Ascending aorta (tissue), 2 donors: ENCODE results near the gene NOTCH2. TPM values are rescaled to one million over a fixed set of nuclear protein-coding genes. Genes with fewer than 3 reads are reported as not detected.

Experiments used
- DNase-seq, 2 donors: peaks; one replicate each; pipeline ENCODE4 v3.0.0-alpha.2; 2019; ENCODE audit warnings: low spot score in 2 of 2
- H3K27ac ChIP-seq, 2 donors: fragments of 200-600 bp; sonication (generic); one replicate each; pipeline ENCODE4 v1.5.1; 2016 to 2017; ENCODE audit warnings: mild to moderate bottlenecking in 1 of 2
- H3K27me3 ChIP-seq: fragments of 200-600 bp; sonication (generic); one replicate; pipeline ENCODE4 v1.5.1; 2017
- H3K36me3 ChIP-seq, 2 donors: fragments of 200-600 bp; sonication (generic); one replicate each; pipeline ENCODE4 v1.5.1; 2016
- H3K4me1 ChIP-seq, 2 donors: fragments of 200-600 bp; sonication (generic); one replicate each; pipeline ENCODE4 v1.5.1; 2016 to 2017; ENCODE audit warnings: mild to moderate bottlenecking in 1 of 2
- H3K4me3 ChIP-seq, 2 donors: fragments of 200-600 bp; sonication (generic); one replicate each; pipeline ENCODE4 v1.5.1; 2016 to 2017; ENCODE audit warnings: mild to moderate bottlenecking in 1 of 2
- H3K9me3 ChIP-seq, 2 donors: fragments of 200-600 bp; sonication (generic); one replicate each; pipeline ENCODE4 v1.5.1; 2016
- intact Hi-C: fragments of 100-400 bp; cut with DNase I; formaldehyde crosslinking; loops from one replicate; pipeline ENCODE4 v1.15.1; 2023
- total RNA-seq: library from RNA; depleted of rRNA; stranded (reverse); fragments of >200 nt; gene quantifications from one replicate; pipeline ENCODE4 v1.1.0, GENCODE V29; 2016
- TF ChIP-seq, protein P1 (sequence below), 3 experiments: fragments of 200-600 bp in 2 of 3; fragments of 450-650 bp in 1 of 3; sonication (generic) in 2 of 3; IDR thresholded peaks; one replicate each; pipeline ENCODE4 v1.5.1; 2016 to 2019; ENCODE audit warnings: antibody characterized with exemption in 3 of 3, mild to moderate bottlenecking in 1 of 3, moderate library complexity in 1 of 3

Gene NOTCH2
- total RNA-seq, 1 donor from 2014 or later: 80.4 TPM

- no peaks in the 10 kb centered on the region for H3K4me1 ChIP-seq
- no peak overlapping the region for H3K27ac ChIP-seq
- H3K36me3 ChIP-seq: no peaks in the 10 kb centered on the region
- peaks cover 0 to 4% of the 10 kb centered on the region in 2 donors for H3K9me3 ChIP-seq
- TF ChIP-seq, protein P1, sequence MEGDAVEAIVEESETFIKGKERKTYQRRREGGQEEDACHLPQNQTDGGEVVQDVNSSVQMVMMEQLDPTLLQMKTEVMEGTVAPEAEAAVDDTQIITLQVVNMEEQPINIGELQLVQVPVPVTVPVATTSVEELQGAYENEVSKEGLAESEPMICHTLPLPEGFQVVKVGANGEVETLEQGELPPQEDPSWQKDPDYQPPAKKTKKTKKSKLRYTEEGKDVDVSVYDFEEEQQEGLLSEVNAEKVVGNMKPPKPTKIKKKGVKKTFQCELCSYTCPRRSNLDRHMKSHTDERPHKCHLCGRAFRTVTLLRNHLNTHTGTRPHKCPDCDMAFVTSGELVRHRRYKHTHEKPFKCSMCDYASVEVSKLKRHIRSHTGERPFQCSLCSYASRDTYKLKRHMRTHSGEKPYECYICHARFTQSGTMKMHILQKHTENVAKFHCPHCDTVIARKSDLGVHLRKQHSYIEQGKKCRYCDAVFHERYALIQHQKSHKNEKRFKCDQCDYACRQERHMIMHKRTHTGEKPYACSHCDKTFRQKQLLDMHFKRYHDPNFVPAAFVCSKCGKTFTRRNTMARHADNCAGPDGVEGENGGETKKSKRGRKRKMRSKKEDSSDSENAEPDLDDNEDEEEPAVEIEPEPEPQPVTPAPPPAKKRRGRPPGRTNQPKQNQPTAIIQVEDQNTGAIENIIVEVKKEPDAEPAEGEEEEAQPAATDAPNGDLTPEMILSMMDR (IDR thresholded peaks at IDR 0.05): no peak
- intact Hi-C loops: no loop called here
- no peak overlapping the region for H3K4me3 ChIP-seq
- H3K27me3 ChIP-seq: no peaks in the 10 kb centered on the region
- DNase-seq: no peak
These were observed 166.0 kb downstream of the NOTCH2 start for GRCh38 chr1:119903443-119903835.

DNA sequence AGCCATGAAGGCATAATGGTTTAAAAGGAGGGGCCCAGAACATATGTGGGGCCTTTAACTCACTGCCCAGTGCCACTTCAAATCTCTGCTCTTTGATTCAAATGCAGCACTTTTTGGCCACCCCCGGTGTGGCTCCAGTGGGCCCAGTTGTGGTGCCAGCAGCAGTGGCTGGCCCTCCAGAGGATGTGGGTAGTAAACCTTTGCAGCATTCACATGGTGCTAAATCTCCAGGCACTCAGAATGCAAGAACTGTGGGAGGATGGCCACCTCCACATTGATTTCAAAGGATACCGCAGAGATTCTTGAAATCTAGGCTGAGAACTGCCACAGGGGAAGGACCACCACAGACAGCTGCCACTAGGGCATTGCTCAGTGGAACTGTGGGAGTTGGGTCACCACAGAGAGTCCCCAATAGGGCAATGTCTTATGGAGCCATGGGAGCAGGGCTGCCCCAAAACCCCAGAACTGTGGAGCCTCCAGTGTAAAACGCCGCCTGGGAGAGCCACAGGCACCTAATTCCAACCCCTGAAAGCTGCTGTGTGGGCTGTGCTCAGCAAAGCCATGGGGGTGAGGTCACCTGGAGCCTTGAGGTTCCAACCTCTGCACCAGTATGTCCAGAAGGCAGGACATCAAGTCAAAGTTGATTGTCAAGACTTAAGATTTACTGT is 166.6 kb downstream of the NOTCH2 start:
- no peak for DNase-seq
- intact Hi-C loops: no loop called here

DNA sequence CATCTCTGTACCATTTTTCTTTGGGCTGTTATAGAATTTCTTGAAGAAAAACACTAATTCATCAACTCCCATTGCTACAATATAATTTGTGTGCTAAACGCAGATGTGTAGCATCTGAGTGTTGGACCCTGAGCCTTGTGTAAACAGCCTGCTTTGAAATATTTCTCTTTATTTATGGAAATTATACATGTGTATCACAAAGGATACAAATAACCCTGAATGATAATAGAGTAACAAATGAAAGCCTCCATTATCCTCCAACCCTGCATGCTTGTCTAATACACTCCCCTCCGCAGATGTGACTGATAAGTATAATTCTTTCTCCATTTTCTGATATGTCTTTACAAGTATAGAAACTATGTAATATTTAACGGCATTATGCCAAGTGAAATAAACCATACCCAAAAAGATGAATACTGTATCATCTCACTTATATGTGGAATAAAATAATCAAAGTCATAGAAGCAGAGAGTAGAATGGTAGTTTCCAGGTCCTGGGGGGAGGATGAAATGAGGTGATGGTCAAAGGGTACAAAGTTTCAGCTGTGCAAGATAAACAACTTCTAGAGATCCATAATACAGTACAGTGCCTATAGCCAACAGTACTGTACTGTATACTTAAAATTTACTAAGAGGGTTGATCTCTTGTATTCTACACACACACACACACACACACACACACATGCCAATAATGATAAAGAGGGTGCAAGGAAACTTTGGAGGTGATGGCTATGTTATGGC is 170.3 kb downstream of the NOTCH2 start:
- no peaks in the 10 kb centered on the region for H3K9me3 ChIP-seq
- DNase-seq: no peak
- no peak overlapping the region for H3K27ac ChIP-seq
- H3K4me1 ChIP-seq: no peaks in the 10 kb centered on the region
- no peaks in the 10 kb centered on the region for H3K27me3 ChIP-seq
- intact Hi-C loops: no loop called here
- no peak overlapping the region for H3K4me3 ChIP-seq
- H3K36me3 ChIP-seq: no peaks in the 10 kb centered on the region
- TF ChIP-seq, protein P1 (IDR thresholded peaks at IDR 0.05): no peak

More for the DNA sequence above, 166.6 kb downstream of the NOTCH2 start:
- H3K4me3 ChIP-seq: no peak overlapping the region
- H3K9me3 ChIP-seq: peaks cover 0 to 4% of the 10 kb centered on the region in 2 donors
- H3K36me3 ChIP-seq: no peaks in the 10 kb centered on the region
- H3K4me1 ChIP-seq: no peaks in the 10 kb centered on the region
- TF ChIP-seq, protein P1 (IDR thresholded peaks at IDR 0.05): no peak
- no peaks in the 10 kb centered on the region for H3K27me3 ChIP-seq
- no peak overlapping the region for H3K27ac ChIP-seq

DNA sequence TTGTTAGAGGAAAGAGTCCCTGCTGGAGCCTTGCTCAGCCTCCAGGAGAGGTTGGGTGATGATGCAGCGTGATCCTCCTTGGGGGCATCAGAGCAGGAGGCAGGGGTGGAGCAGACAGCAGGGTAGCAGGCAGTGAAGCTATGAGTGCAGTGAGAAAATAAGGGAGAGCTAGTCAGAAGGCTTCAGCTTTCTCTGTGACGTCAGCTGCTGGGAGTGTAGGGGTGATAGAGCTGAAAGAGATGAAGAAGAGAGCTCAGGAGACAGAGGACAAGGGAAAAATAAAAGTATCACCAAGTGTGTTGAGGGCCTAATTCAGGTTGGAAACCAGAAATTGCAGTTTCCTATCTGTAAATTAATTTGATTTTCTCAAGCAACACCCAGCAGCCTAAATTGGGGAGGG is 170.9 kb downstream of the NOTCH2 start:
- intact Hi-C loops: no loop called here
- TF ChIP-seq, protein P1 (IDR thresholded peaks at IDR 0.05): no peak

DNA sequence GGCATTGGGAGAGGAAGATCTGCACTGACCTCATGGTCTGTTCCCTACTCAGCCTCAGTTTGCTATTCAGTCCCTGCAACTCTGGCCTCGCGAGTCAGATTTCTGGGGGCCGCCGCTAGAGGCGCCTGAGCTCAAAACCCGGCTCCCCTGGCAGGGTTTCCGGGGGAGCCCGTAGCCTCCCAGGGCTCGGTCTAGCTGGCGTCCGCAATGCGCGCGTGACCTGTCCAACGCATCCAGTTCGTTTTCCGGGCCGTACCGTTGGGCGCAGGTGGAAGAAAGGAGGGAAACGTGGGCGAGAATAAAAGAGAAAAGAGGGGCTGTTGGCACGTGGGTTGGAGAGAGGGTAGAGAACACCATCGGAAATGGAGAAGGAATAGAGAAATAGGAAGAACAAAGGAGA is 173.2 kb downstream of the NOTCH2 start, which contains the start of gene ADAM30:
ADAM30 (minus strand) TSS at position 213 of the 400 bp plus-strand sequence; CDS start at position 34, 179 bp downstream.
- DNase-seq: no peak
- Histone ChIP-seq H3K27ac (no peak within 1 kb of the TSS), H3K4me3 (no peak within 1 kb of the TSS), H3K36me3 (no peaks in the 10 kb centered on the region), H3K9me3 (no peaks in the 10 kb centered on the region), H3K27me3 (no peaks in the 10 kb centered on the region), H3K4me1 (no peaks in the 10 kb centered on the region)
- intact Hi-C loops: no loop called here
- TF ChIP-seq, protein P1 (IDR thresholded peaks at IDR 0.05): no peak

More for the DNA sequence above, 170.9 kb downstream of the NOTCH2 start:
- DNase-seq: no peak
- H3K36me3 ChIP-seq: no peaks in the 10 kb centered on the region
- no peak overlapping the region for H3K4me3 ChIP-seq
- H3K9me3 ChIP-seq: no peaks in the 10 kb centered on the region
- H3K27ac ChIP-seq: no peak overlapping the region
- H3K4me1 ChIP-seq: no peaks in the 10 kb centered on the region
- no peaks in the 10 kb centered on the region for H3K27me3 ChIP-seq
